Parathyroid adenoma (tissue), 2 donors: Measurements from ENCODE around the gene SREBF1.
A peak's percentile ranks its signal among the peaks of the same experiment; 100 is the strongest.

ENCODE experiments used
- H2AFZ ChIP-seq: fragments of 300-600 bp; sonication (generic); one replicate; pipeline ENCODE4 v1.7.0; 2017; ENCODE audit warnings: antibody characterized with exemption, mild to moderate bottlenecking
- H3K27ac ChIP-seq: fragments of 300-600 bp; sonication (generic); one replicate; pipeline ENCODE4 v1.7.0; 2017
- H3K27me3 ChIP-seq: fragments of 300-600 bp; sonication (generic); one replicate; pipeline ENCODE4 v1.7.0; 2017; ENCODE audit warnings: low read length; ENCODE audit not compliant: control insufficient read depth, insufficient read depth
- H3K36me3 ChIP-seq: fragments of 300-600 bp; sonication (generic); one replicate; pipeline ENCODE4 v1.7.0; 2017; ENCODE audit warnings: low read length; ENCODE audit not compliant: control insufficient read depth, insufficient read depth
- H3K4me1 ChIP-seq: fragments of 300-600 bp; sonication (generic); one replicate; pipeline ENCODE4 v1.7.0; 2017; ENCODE audit warnings: control low read depth
- H3K4me2 ChIP-seq: fragments of 300-600 bp; sonication (generic); one replicate; pipeline ENCODE4 v1.7.0; 2017; ENCODE audit warnings: low read length
- H3K4me3 ChIP-seq: fragments of 300-600 bp; sonication (generic); one replicate; pipeline ENCODE4 v1.7.0; 2017; ENCODE audit warnings: low read depth, low read length
- H3K79me2 ChIP-seq: fragments of 300-600 bp; sonication (generic); one replicate; pipeline ENCODE4 v1.7.0; 2017; ENCODE audit warnings: control low read depth
- H3K9ac ChIP-seq: fragments of 300-600 bp; sonication (generic); one replicate; pipeline ENCODE4 v1.7.0; 2017; ENCODE audit warnings: mild to moderate bottlenecking
- H3K9me3 ChIP-seq: fragments of 300-600 bp; sonication (generic); one replicate; pipeline ENCODE4 v1.7.0; 2017; ENCODE audit warnings: low read length; ENCODE audit not compliant: control insufficient read depth
- CTCF ChIP-seq: fragments of 300-600 bp; sonication (generic); IDR thresholded peaks from one replicate; pipeline ENCODE4 v1.7.0; 2017; ENCODE audit warnings: antibody characterized with exemption, mild to moderate bottlenecking
- donor health status: primary hyperparathyroidism.

Gene SREBF1

GRCh38 chr17:17839791-17840707 lies 3.3 kb upstream of the SREBF1 start:
- Histone ChIP-seq H3K36me3 (no peaks in the 10 kb centered on the region), H3K27me3 (no peaks in the 10 kb centered on the region), H3K79me2 (peaks cover 5% of the 10 kb centered on the region), H3K9me3 (no peaks in the 10 kb centered on the region), H3K4me1 (peaks cover 41% of the 10 kb centered on the region), H3K27ac (peak overlapping the region; percentile 95), H3K9ac (no peak overlapping the region), H3K4me2 (peak overlapping the region; percentile 74), H2AFZ (peak overlapping the region; percentile 84), H3K4me3 (peak overlapping the region; percentile 39)
- no peak for TF ChIP-seq CTCF

- Histone ChIP-seq H3K36me3 (no peaks in the 10 kb centered on the region), H2AFZ (no peak overlapping the region), H3K9ac (no peak overlapping the region), H3K27ac (peak overlapping the region; percentile 91), H3K27me3 (no peaks in the 10 kb centered on the region), H3K4me3 (no peak overlapping the region), H3K4me1 (peaks cover 51% of the 10 kb centered on the region), H3K4me2 (peak overlapping the region; percentile 25), H3K9me3 (no peaks in the 10 kb centered on the region), H3K79me2 (peaks cover 5% of the 10 kb centered on the region)
- TF ChIP-seq CTCF: no peak
Observed at GRCh38 chr17:17837966-17838962, 1.5 kb upstream of the SREBF1 start.

- peaks cover 51% of the 10 kb centered on the region for H3K4me1 ChIP-seq
Observed at GRCh38 chr17:17837380-17837821, 615 bp upstream of the SREBF1 start.

GRCh38 chr17:17836250-17836817 lies 452 bp downstream of the SREBF1 start:
- no peak for TF ChIP-seq CTCF

More at GRCh38 chr17:17837380-17837821, 615 bp upstream of the SREBF1 start:
- H3K9ac ChIP-seq: no peak overlapping the region
- H3K4me2 ChIP-seq: peak overlapping the region; percentile 93
- no peaks in the 10 kb centered on the region for H3K27me3 ChIP-seq
- H2AFZ ChIP-seq: peak overlapping the region; percentile 69
- peak overlapping the region; percentile 81 for H3K4me3 ChIP-seq
- H3K36me3 ChIP-seq: no peaks in the 10 kb centered on the region
- peaks cover 5% of the 10 kb centered on the region for H3K79me2 ChIP-seq
- H3K27ac ChIP-seq: peak overlapping the region; percentile 91
- TF ChIP-seq CTCF: no peak
- no peaks in the 10 kb centered on the region for H3K9me3 ChIP-seq

More at GRCh38 chr17:17836250-17836817, 452 bp downstream of the SREBF1 start:
- peaks cover 49% of the 10 kb centered on the region for H3K4me1 ChIP-seq
- peaks cover 5% of the 10 kb centered on the region for H3K79me2 ChIP-seq
- peak overlapping the region; percentile 91 for H3K27ac ChIP-seq
- H3K36me3 ChIP-seq: no peaks in the 10 kb centered on the region
- peak overlapping the region; percentile 63 for H3K9ac ChIP-seq
- peak overlapping the region; percentile 69 for H2AFZ ChIP-seq
- peak overlapping the region; percentile 93 for H3K4me2 ChIP-seq
- peak overlapping the region; percentile 81 for H3K4me3 ChIP-seq
- no peaks in the 10 kb centered on the region for H3K9me3 ChIP-seq
- no peaks in the 10 kb centered on the region for H3K27me3 ChIP-seq
